ENCODE results near the gene LRRC53. TPM values are rescaled to one million over a fixed set of nuclear protein-coding genes. Genes with fewer than 3 reads are reported as not detected.

LRRC53 gene
- polyA plus RNA-seq, 1 of the 3 experiments (the other 2 are of a cell fraction): not detected

DNA sequence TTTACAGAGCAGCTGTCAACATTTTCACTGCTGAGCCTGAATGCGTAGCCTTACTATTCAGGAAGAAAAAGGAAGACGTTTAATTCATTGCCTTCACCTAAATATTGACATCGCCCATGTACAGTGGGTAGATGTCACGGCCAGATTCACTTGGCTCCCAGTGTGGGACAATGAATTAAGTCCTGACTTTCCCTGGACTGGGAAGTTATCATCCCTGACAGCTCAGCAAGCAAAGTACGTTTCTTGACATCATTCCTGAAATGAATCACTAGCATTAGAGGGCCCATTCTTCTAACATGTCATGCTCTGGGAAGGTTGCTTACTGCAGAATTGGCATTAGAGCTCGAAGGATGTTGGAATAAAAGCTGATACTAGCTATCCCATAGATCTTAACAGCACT, 37.8 kb downstream of the LRRC53 start (continued):
- TF ChIP-seq RCOR1 (IDR thresholded peaks at IDR 0.05; ENCODE audit: low read length) (no peak), MAX (IDR thresholded peaks at IDR 0.05; ENCODE audit: low read depth) (no peak)

- Histone ChIP-seq H3K9me2 (no peaks in the 10 kb centered on the region), H3K27me3 (ENCODE audit: insufficient read depth) (no peaks in the 10 kb centered on the region), H3K4me2 (no peak overlapping the region), H3K9ac (no peak overlapping the region), H3K79me2 (ENCODE audit: insufficient read depth) (no peaks in the 10 kb centered on the region), H3K4me1 (ENCODE audit: control insufficient read depth in 1 of 2, insufficient read depth in 2 of 2, low read depth in 1 of 2, low read length in 1 of 2) (no peaks in the 10 kb centered on the region), H3K4me3 (ENCODE audit: low read depth in 2 of 2, low read length in 1 of 2) (no peak overlapping the region), H3F3A (replicated peaks; ENCODE audit: insufficient read depth) (no peaks in the 10 kb centered on the region), H3K9me3 (no peaks in the 10 kb centered on the region), H3K36me3 (replicated peaks in 1 of 2; ENCODE audit: control insufficient read depth in 1 of 2, insufficient read depth in 2 of 2, low read length in 1 of 2) (no peaks in the 10 kb centered on the region), H4K20me1 (ENCODE audit: insufficient read depth) (no peaks in the 10 kb centered on the region), H3K27ac (ENCODE audit: low read depth in 2 of 2, low read length in 1 of 2) (no peak overlapping the region), H2AFZ (ENCODE audit: low read depth) (no peak overlapping the region)
- WGBS (ENCODE audit: low lambda C conversion rate): 28% methylated on average over 3 of the region's 3 CpGs
- DNase-seq: no peak
- TF ChIP-seq RXRA (IDR thresholded peaks at IDR 0.05; ENCODE audit: borderline replicate concordance, low read depth) (no peak), GATA2 (CRISPR knock-in tag; IDR thresholded peaks at IDR 0.05) (no peak), MXI1 (IDR thresholded peaks at IDR 0.05; ENCODE audit: low read depth, low read length) (no peak), EZH2phosphoT487 (IDR thresholded peaks at IDR 0.05; ENCODE audit: borderline replicate concordance, low read depth) (no peak), NRF1 (IDR thresholded peaks at IDR 0.05; ENCODE audit: low read depth, low read length) (no peak), SMC3 (IDR thresholded peaks at IDR 0.05; ENCODE audit: low read depth, low read length) (no peak), MAX (IDR thresholded peaks at IDR 0.05; ENCODE audit: low read depth) (no peak), POLR2AphosphoS5 (IDR thresholded peaks at IDR 0.05; ENCODE audit: low read depth, low read length) (no peak), RCOR1 (IDR thresholded peaks at IDR 0.05; ENCODE audit: low read length) (no peak), GABPA (IDR thresholded peaks at IDR 0.05; ENCODE audit: low read depth) (no peak)
- TF ChIP-seq, protein P1, sequence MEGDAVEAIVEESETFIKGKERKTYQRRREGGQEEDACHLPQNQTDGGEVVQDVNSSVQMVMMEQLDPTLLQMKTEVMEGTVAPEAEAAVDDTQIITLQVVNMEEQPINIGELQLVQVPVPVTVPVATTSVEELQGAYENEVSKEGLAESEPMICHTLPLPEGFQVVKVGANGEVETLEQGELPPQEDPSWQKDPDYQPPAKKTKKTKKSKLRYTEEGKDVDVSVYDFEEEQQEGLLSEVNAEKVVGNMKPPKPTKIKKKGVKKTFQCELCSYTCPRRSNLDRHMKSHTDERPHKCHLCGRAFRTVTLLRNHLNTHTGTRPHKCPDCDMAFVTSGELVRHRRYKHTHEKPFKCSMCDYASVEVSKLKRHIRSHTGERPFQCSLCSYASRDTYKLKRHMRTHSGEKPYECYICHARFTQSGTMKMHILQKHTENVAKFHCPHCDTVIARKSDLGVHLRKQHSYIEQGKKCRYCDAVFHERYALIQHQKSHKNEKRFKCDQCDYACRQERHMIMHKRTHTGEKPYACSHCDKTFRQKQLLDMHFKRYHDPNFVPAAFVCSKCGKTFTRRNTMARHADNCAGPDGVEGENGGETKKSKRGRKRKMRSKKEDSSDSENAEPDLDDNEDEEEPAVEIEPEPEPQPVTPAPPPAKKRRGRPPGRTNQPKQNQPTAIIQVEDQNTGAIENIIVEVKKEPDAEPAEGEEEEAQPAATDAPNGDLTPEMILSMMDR (IDR thresholded peaks at IDR 0.05): no peak
- TF ChIP-seq, protein P2, sequence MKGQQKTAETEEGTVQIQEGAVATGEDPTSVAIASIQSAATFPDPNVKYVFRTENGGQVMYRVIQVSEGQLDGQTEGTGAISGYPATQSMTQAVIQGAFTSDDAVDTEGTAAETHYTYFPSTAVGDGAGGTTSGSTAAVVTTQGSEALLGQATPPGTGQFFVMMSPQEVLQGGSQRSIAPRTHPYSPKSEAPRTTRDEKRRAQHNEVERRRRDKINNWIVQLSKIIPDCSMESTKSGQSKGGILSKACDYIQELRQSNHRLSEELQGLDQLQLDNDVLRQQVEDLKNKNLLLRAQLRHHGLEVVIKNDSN (IDR thresholded peaks at IDR 0.05; ENCODE audit: borderline replicate concordance, low read depth): no peak
- ChIA-PET CTCF (interaction anchor here (0.8 to 1.0 kb wide), 2 partner anchors 13 to 88 kb away, joined by 3 read pairs; no protein-coding TSS in a partner anchor), POLR2A (no interaction called here)
These were observed 40.9 kb downstream of the LRRC53 start for GRCh38 chr1:74471470-74471869.

- no peaks in the 10 kb centered on the region for H4K20me1 ChIP-seq (ENCODE audit: insufficient read depth)
- H3K79me2 ChIP-seq (ENCODE audit: insufficient read depth): no peaks in the 10 kb centered on the region
- H3K27ac ChIP-seq (ENCODE audit: low read depth in 2 of 2, low read length in 1 of 2): no peak overlapping the region
- POLR2A ChIA-PET: no interaction called here
- no peak overlapping the region for H3K4me2 ChIP-seq
- no peak for DNase-seq
- no peaks in the 10 kb centered on the region for H3K4me1 ChIP-seq (ENCODE audit: control insufficient read depth in 1 of 2, insufficient read depth in 2 of 2, low read depth in 1 of 2, low read length in 1 of 2)
- H2AFZ ChIP-seq (ENCODE audit: low read depth): no peak overlapping the region
- H3K36me3 ChIP-seq (replicated peaks in 1 of 2; ENCODE audit: control insufficient read depth in 1 of 2, insufficient read depth in 2 of 2, low read length in 1 of 2): no peaks in the 10 kb centered on the region
- H3F3A ChIP-seq (replicated peaks; ENCODE audit: insufficient read depth): no peaks in the 10 kb centered on the region
- H3K27me3 ChIP-seq (ENCODE audit: insufficient read depth): no peaks in the 10 kb centered on the region
- no peaks in the 10 kb centered on the region for H3K9me3 ChIP-seq
- H3K9ac ChIP-seq: no peak overlapping the region
- 53% methylated on average over 3 of the region's 3 CpGs for WGBS (ENCODE audit: low lambda C conversion rate)
- TF ChIP-seq FOXM1 (IDR thresholded peaks at IDR 0.05; ENCODE audit: low read depth): no peak
- CTCF ChIA-PET: interaction anchor here (0.8 to 3.4 kb wide), 4 partner anchors 13 to 219 kb away, joined by 3 to 22 read pairs (median 9); no protein-coding TSS in a partner anchor
- H3K4me3 ChIP-seq (ENCODE audit: low read depth in 2 of 2, low read length in 1 of 2): no peak overlapping the region
- H3K9me2 ChIP-seq: no peaks in the 10 kb centered on the region
These were observed 41.5 kb downstream of the LRRC53 start for GRCh38 chr1:74470936-74471335.
